Stimulated activated CD8-positive, alpha-beta memory T cell treated with anti-CD3 and anti-CD28 coated beads, Interleukin-15, amount 100 ng/mL, for 24 hours (primary cell): ENCODE measurements around the gene PHC3.

Source experiments
- DNase-seq: peaks from one replicate; pipeline ENCODE4 v3.0.0-alpha.2; 2020; ENCODE audit warnings: low read depth

Gene PHC3

DNA sequence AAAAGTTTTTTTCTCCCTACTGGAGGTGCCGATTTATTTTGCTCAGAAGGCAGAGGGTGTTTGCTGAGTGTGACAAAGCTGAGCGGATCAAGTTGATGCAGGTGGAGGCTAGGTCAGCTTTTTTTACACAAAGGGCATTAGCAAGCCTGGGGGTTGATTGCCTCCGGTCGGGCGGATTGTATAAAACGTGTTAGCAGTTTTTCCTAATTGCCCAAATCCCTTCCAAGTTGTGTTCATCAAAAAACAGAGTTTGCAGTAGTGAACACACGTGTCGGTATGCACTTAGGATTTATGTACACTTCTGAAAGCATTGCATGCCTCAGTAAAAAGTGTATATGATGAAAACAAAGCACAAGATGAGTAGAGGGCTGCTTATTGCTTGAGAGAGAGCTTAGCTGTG is 141.1 kb downstream of the PHC3 start:
- no peak for DNase-seq

DNA sequence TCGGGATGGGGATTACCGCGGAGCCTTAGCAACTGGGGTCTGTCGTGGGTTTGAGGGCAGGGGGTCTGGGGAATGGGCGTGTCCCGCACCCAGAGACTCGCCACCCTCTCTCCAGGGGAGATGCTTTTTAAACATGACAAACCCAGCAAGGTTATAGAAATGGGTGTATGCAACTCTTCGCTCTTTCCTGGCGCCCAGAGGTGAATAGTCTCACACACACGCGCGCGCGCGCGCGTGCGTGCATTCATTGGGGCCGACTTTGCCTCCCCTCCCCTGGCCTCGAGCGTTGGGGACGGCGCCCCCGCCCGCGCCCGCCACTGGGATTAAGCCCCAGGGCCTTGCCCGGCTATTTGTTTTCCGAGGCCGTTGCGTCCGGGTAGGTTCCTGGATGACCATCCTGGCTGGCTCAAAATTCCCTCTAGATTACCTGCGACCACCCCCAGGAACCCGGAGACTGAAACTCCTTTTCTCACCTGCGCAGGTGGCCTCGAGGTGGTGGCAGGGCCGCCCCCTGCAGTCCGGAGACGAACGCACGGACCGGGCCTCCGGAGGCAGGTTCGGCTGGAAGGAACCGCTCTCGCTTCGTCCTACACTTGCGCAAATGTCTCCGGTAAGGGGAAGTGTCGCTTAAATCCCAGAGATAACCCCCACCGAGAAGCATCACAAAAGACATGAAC is 143.0 kb downstream of the PHC3 start:
- DNase-seq: no peak
